GM12892 (cell line): ENCODE data around the gene APBB2.

ENCODE experiments used
- POLR2A ChIP-seq: IDR thresholded peaks from 2 replicates; pipeline ENCODE4 v1.6.1; 2011; ENCODE audit warnings: low read depth, low read length, control low read depth
- POLR2AphosphoS5 ChIP-seq: IDR thresholded peaks from 2 replicates; pipeline ENCODE4 v1.6.1; 2011; ENCODE audit warnings: low read depth, low read length, control low read depth

GRCh38 chr4:41124916-41125548, 89.3 kb downstream of the APBB2 start:
- TF ChIP-seq POLR2A (no peak), POLR2AphosphoS5 (no peak)
